Fibroblast of upper back skin (primary cell): ENCODE results near the gene MYL12B.
A peak's percentile ranks its signal among the peaks of the same experiment; 100 is the strongest.

ENCODE experiments used
- DNase-seq: peaks from one replicate; pipeline ENCODE4 v3.0.0-alpha.2; 2013

Gene MYL12B

DNA sequence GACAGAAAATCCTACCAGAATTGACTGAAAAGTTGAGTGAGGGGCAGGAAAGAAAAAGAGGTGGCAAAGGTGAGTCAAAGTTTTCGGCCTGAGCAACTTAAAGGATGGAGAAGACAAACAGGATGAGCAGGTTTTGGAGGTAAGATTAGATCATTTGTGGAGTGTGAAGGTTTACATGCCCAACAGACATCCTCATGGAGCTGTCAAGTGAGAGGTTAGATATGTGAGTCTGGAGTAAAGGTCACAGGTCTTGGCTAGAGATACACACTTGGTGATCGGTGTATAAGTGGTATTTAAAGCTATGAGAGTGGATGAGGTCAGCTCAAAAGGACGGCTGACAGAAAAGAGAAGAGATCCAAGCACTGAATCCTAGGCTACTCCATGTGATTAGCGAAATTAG is 25.5 kb upstream of the MYL12B start:
- DNase-seq: no peak

DNA sequence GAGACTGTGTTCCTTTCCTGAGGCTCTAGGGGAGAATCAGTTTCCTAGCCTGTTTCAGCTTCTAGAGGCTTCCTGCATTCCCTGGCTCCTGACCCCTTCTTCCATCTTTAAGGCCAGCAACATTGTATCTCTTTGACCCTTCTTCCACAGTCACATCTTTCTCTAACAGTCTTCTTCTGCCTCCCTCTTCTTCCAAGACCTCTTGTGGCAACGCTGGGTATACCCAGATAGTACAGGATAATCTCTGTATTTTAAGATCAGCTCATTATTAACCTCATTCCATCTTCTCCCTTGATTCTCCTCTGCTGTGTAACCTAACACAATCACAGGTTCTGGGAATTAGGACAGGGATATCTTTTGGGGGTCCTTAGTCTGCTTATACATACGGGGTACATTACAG is 23.2 kb upstream of the MYL12B start:
- DNase-seq: no peak

DNA sequence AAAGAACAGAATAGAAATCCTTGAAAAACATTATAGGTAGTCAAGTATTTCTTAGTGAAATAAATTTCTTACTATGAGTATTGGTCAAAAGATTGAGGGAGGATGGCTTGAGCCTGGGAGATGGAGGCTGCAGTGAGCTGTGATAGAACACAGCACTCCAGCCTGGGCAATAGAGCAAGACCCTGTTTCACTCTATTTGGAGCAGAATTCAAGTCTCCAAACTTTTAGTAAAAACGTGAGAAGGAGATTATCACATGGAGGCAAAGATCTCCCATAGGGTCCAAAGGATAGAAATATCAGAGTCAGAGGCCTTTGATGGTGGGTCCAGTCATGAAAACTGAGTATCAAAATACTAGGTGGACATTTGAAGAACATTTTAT is 16.8 kb upstream of the MYL12B start:
- DNase-seq: no peak

DNA sequence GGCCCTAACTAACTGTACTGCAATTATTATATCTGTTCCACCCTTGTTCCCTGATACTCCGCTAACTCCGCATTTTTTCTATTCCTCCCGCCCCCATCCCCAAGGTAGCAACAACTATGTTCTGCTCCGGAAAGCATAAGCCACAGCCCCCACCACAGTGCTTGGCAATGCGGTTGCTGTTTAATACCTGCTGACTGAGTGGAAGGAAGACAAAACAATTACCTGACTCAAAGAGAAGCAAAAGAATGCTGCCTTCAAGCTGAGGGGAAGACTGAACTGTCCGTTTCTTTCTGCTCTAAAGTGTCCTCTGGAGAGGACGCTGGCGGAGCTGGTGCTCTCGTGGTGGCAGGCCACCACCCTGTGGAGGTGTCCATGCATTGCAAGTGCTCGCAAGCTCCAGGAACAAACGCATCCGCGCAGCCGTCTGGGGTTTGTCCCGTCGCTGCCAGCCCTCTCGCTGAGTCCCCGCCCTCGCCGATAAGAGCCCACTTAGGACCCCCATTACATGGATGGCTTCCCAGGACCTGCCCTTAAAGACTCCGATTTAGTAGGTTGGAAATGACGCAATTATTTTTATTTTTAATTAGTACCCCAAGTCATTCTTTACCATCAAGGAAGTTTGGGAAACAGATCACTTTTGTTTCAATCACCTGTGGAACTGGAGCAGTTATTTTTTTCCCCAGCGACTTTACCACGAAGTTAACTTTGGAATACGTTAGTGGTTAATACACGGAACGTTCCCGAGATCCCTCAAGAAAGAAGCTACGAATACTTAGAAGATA is 15.9 kb upstream of the MYL12B start:
- peak; percentile 86 for DNase-seq

DNA sequence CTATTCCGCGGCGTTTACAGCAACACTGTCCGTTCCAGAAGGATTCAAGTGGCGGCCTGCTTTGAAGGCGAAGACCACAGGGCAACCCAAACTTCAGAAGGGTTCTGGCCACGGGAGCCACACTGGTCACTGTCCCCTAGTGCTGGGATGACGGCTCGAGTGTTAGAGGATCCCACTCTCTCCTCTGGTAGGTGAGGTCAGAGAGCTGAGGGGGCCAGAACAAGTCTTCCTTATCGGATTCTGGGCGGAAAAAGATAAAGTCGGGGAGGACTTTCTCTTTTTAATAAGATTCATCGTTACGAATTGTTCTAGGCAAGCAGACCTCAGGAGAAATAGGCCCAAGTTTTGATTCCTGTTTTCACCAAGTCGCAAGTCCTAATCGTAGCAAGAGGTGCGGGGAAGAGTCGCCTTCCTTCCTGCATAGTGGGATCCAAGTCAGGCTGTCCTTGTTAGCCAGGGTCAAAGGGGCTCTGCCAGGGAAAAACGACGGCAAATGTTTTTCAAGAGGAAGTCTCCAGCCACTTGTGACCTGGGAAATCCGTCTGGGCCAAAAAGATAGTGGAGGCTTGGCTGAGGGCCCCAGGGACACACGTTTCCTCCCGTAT is 15.2 kb upstream of the MYL12B start:
- no peak for DNase-seq

DNA sequence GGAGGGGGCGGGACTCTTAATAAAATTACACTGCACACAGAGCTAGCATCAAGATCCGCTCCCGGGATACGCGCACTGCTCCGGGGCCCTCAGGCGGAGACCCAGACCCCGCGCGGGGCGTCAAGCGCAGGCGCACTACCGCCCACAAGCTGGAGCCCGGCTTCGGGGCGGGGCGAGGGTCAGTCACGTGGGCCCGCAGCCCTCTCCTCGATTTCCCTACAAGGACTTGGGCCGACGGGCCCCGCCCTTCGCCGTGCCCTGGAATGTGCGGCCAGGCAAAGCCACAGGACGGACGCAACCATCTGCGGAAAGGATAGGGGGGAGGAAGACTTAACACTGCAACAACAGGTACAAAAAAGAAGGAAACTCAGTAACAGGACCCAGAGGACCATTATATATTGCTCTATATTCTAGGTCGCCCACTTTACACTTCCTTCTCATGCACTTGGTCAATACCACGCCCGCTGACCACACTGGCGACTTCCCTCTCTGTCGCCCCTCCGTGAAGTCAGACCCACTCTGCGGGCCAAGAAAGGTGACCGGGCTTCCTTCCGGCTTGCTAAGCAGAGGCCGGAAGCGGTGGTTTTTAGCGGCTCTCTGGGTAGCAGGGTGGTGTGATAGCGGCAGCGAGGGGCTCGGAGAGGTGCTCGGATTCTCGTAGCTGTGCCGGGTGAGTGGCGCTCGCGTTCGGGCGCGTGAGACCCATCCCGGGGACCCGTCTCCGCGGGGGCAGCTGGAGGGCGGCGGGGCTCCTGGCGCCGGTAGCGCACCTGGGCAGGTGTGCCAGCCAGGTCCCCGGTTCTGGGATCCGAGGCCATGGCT is 14.5 kb upstream of the MYL12B start, which contains the start of gene MYL12A:
TSS of gene MYL12A (plus strand) at position 562 of the 822 bp plus-strand sequence. CDS start 5,447 bp downstream, outside the sequence.
- peak; percentile 98 for DNase-seq

DNA sequence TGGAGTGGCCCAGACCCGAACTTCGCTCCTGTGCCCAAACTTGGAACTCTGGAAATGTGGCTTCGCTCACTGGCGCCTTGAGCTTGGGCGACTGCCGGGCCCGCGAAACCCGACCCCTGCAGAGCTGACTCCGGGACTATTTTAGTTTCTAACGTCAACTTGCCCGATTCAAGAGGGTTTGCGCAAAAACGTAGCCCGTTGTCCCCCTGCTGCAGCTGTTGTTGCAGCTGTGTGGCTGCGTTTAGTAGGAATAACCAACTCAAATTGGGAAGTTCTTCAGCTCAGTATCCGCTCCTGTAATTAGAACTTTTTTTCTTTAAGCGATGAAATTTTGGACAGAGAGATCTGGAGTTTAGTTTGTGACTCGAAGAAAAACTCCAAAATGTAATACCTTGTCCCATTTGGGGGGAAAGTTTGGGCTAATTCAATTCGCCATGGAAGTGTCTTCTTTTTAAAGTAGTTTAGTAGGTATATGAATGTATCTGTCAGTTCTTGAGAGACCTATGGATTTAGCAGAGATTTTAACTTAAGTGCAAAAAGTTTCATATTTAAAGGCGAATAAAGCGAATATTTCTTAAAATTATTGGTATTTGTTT is 13.8 kb upstream of the MYL12B start:
- DNase-seq: peak; percentile 35

DNA sequence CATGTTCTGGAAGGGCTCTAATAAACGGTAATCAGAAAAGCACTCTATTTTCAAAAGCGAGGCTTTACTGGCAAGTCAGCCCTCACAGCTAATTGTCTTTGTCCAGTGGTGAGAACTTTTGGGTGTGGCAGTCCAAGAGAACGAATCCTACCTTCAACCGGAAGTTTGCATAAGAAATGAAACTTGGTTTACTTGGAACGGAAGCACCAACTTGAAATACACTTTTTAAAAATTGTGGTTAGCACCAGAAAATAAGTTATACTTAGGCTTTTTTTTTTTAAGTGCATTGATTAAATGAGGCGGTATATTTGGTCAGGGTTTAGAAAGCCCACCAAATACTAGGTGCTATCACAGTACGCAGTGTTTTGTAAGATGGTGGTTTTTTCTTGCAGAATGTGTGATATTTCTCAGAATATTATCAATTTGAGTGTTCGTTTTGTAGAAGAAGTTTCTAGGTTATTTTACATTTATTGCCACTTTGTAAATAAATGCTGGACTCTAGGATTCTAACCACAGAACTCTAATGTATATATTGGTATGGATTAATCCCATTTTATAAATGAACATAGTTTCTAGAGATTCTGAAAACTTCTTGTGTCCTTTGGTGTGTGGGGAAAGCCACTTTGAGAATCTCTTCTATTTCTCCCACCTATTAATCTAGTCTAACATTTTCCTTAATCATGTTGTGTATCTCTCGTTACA is 13.1 kb upstream of the MYL12B start:
- peak; percentile 63 for DNase-seq

DNA sequence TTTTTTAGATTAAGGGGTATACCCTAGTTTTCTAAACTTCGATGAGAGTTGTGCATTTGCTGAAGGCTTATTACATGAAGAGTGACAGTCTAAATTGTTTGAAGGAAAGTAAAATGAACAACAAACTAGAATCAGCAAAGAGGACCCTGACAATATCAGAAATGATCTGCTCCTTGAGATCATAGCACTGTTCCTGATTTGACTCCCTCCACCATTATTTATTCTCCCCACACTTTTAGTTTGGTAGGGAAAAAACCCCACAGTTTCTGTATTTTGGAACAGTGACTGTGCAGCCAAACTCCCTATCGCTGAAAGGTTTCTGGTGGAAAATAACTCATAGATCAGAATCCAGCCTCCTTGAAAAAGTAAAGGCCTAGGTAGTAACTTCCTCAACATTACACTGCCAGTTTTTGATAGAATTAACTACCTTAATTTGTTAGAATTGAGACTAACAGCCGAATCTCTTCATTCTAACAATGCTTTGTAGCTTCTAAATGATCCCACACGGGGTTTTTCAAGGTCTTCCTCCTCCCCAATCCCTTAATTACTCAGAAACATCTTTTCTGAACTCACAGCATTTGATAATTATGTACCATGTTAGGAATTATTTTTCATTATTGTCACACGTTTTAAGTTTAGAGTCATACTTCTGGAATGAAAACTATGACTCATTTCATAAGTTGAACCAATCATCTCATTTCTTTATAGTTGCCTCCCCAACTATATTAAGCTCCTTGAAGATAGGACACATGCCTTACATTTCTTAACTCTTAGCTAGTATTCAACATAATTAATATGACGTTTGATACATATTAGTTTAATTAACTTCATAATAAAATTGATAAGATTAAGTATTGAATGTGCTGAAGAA is 11.5 kb upstream of the MYL12B start:
- DNase-seq: peak; percentile 85

DNA sequence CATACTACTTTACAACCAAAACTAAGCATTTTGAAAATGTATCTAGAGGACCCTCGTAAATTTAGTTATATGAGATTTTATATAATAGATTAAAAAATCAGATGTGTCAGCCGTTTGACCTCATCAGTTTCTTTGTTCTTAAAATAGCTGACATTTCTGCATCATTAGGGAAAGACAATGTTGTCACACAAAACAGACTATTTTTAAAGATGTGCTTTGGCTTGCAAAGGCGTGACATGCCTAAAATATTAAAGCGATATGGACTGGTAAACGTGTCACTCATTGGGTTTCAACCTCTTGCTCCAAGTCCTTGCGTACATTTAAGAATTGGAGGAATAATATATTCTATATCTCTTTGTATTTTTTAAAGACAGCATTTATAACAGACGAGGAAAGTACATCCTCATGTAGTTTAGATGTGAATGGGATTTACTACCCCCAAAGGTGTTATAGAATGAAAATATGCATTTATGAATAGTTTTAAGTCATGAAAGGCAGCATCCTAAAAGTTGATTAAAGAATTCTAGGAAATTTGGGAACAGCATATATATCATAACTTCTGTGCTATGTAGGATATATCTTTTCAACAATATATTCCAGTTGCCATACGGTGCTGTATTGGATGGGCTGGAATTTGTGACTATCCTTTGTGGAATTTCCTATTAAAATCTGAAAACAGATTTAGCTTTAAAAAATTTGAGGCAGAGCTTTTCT is 10.5 kb upstream of the MYL12B start:
- DNase-seq: peak; percentile 17

DNA sequence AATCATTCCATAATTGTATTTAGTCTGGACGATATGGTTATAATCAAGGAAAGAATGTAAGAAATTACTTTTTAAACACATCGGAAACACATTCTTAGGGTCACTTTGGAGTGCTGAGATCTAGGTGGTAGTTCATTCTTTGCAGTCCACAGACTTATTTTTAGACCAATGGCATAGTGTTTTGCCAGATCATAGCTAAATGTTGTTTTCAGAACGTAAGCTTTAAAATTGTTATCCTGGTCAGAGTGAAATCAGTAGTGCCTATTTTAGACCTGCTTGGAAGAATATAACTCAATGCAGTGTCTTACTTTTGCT is 10.0 kb upstream of the MYL12B start:
- peak; percentile 78 for DNase-seq

DNA sequence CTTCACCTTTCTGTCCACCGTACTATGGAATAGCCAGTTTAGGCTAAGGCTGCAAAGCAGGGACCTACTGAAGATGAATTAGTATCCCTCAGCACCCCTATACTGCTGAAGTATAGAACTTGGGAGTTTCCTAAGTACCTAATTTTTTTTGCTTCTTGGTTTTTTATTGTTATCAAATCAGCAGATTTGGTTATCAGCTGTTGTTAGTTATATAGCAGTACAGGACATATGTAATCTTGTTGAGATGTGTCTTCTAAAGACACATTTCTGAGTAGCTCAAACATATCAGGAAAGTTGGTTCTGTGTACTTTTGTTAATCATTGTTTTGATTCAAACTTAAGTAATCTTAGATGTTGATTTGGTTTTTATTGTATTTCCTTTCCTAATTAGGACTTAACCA is 9.1 kb upstream of the MYL12B start:
- DNase-seq: no peak

DNA sequence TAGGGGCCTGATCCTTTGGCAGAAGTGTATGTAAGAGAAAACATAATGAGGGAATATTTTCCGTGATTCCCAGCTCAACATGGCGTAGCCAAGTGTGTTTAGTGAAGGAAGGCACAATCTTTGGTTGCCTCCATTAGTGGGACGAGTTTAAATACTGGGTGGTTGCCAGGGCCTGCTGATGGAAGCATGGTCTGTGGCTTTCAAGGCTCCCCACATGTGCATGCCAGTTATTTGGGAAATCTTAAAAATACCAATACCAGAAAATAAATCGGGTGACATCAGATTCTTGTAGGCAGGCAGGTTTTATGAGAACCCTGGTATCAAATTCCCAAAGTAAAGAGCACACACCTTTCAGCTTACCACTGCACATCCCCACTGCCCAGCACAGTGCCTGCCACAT is 7.2 kb upstream of the MYL12B start:
- DNase-seq: no peak

DNA sequence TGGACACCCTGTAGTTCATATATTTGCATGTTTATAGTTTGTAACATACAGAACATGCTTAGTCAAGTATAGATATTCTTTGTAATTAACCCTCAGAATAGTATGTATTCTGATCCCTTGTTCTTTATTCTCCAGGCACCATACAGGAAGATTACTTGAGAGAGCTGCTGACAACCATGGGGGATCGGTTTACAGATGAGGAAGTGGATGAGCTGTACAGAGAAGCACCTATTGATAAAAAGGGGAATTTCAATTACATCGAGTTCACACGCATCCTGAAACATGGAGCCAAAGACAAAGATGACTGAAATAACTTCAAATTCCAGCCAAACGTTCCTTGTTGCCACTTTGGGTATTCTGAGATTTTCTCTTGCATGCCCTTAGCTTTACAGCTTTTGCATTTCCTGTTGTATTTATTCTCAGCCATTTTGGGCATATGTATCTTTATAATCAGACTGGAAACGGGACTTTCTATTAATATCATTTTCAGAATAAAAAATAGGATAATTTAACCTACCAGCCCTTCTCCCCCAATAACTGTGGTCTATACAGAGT is 6.2 kb upstream of the MYL12B start:
- DNase-seq: no peak

DNA sequence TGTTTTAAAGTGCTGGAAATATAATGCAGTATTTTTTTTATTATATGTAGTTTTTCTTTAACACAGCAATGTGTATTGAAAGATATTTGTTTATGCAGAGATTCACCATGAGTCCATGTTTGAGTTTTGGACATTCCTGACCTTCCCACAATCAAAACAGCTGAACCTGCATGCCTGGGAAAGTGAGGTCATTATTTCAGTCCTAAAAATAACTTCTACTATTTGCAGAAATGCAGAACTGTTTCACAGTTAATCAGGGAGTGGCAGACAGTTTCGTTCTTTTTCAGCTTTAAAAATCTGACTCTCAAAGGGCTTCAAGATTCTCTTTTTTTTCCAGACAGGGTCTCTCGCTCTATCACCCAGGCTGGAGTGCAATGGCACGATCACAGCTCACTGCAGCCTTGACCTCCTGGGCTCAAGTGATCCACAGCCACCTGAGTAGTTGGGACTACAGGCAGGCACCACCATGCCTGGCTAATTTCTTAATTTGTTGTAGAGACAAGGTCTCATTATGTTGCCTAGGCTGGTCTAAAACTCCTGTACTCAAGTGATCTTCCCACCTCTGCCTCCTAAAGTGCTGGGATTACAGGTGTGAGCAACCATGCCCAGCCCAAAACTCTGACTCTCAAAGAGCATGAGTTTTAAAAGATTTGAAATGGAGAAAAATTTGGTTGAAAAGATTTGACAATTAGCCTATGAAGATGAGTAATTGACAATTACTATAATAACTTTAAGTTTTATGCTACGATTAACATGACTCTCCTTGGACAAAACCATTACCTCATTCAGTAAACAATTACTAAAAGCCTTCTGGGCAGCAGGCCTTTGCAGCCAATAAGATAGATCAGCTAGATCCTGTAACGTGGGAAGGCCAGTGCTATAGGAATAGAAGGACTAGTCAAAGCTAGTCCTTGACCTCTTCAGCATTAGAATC is 5.0 kb upstream of the MYL12B start:
- DNase-seq: peak; percentile 51

DNA sequence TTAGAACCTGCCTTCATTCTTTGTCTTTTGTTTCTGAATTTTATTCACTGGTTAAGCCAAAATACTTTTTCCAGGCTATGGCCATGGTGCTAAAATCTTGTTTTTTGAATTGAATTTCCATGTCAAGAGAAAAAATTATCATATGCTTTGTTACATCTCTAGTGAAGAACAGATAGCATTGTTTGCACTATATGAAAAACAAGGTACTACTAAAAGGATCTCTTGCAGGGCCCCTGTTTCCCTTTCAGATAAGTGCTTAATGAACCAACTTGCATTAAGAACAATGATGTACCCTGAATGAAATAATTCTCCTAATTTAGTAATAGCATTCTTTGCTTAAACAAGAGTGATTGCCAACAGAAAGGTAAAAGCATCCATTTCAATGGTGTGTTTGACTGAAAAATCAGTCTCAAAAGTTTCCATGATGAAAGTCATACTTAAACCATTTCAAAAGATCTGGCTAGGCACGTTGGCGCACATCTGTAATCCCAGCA is 4.3 kb upstream of the MYL12B start:
- no peak for DNase-seq

DNA sequence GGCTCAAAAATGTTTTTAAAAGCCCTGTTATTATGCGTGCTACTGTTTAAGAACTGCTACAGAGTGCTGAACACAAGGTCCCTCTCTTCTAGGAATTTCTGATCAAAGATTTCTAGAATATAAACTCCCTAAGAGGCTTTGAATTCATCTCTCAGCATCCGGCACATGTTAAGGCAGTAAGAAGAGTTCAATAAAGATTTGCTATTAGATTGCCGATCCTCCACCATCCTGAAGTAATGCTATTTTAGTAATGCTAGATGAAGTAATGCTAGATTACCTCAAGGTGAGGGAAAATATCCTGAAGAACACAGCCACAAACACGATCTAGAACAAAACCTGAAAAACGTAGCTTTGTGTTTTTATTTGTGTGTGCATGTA is 949 bp upstream of the MYL12B start:
- DNase-seq: no peak

DNA sequence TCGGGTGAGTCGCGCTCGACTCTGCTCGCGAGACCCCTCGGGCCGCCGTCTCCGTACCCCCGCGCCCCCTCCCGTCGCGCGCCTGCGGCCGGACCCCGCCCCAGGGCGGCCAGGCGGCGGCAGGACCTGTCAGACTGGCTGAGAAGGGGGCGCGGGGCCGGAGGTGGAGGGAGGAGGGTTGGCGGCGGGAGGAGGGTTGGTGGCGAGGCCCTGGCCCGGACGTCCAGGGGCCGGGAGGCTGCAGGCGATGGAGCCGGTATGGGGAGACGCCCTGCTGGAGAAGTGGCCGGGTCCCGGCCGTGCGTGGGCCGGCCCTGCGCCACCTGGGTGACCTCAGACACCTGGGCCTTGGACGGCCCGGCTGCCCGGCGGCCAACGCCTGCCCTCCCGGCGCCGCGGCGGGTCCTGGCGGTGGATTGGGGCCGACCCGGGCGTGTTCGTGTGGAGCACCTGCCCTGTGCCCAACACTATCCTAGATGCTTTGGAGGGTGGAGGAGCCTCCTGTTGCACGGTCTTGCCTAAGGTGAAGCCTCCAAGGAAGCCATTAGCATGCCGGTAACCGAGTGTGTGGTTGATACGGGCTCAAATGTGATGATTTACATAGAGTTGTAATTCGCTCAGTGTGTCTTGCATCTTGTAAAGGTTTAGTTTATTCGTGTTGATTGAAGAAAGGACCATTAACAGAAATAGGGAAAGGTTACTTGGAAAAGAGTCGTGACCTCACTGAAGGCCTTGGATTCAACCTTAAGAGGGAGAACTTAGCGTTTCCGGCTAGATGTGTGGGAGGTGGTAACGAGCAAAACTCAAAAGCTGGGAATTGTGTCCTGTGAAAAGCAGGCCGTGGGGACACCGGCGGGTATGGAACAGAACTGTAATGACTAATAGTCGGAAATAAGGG is 550 bp downstream of the MYL12B start:
- no peak for DNase-seq
